GM23338 (cell line): ENCODE data around the gene CRYZ.

ENCODE experiments used
- CREB1 ChIP-seq: fragments of 250-450 bp; sonication (Bioruptor Pico); IDR thresholded peaks from 2 replicates; pipeline ENCODE4 v1.5.0; 2020; ENCODE audit warnings: low read depth, mild to moderate bottlenecking, moderate library complexity
- POLR2AphosphoS5 ChIP-seq: IDR thresholded peaks from 2 replicates; pipeline ENCODE4 v1.6.1; 2016; ENCODE audit warnings: antibody characterized with exemption, low read depth
- TF ChIP-seq, protein P1 (sequence below), 2 experiments: fragments of 200-600 bp in 1 of 2; sonication (generic) in 1 of 2; conservative IDR thresholded peaks; 2 replicates each; pipeline versions ENCODE4 v1.5.1 to v1.6.1; 2016 to 2017; ENCODE audit warnings: antibody characterized with exemption in 2 of 2, low read depth in 2 of 2, mild to moderate bottlenecking in 2 of 2, moderate library complexity in 1 of 2

DNA sequence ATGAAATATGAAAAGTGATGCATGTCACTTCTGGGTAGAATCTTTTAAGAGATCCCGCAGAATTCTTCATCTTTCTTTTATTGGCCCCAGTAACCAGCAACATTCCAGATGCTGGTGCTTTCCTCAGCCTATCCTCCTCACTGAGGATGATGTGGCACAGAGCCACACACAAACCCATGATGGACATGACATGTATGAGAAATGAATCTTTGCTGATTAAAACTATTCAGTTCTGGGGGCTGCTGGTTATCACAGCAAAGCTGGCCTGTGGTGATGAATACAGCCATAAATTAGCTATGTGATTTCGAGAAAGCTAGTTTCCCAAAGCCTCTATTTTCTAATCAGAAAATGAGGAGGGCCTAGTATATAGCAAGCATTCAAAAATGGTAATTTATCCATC lies 51.0 kb downstream of the CRYZ start:
- TF ChIP-seq POLR2AphosphoS5 = no peak
- TF ChIP-seq, protein P1, sequence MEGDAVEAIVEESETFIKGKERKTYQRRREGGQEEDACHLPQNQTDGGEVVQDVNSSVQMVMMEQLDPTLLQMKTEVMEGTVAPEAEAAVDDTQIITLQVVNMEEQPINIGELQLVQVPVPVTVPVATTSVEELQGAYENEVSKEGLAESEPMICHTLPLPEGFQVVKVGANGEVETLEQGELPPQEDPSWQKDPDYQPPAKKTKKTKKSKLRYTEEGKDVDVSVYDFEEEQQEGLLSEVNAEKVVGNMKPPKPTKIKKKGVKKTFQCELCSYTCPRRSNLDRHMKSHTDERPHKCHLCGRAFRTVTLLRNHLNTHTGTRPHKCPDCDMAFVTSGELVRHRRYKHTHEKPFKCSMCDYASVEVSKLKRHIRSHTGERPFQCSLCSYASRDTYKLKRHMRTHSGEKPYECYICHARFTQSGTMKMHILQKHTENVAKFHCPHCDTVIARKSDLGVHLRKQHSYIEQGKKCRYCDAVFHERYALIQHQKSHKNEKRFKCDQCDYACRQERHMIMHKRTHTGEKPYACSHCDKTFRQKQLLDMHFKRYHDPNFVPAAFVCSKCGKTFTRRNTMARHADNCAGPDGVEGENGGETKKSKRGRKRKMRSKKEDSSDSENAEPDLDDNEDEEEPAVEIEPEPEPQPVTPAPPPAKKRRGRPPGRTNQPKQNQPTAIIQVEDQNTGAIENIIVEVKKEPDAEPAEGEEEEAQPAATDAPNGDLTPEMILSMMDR (conservative IDR thresholded peaks at IDR 0.05; ENCODE audit: low read depth in 2 of 2) = no peak
- TF ChIP-seq CREB1 (CRISPR knock-in tag) = no peak
